SK-N-SH treated with all-trans-retinoic acid at 6 μM for 48 hours (cell line): ENCODE measurements around the gene CEMIP.

Experiments used
- ATAC-seq: fragments of 200-7000 bp; cut with Tn5 transposase; 3 replicates; pipeline ENCODE4 v1.9.1; 2020; ENCODE audit warnings: mild to moderate bottlenecking, moderate library complexity
- ARNTL ChIP-seq: fragments of 450-650 bp; formaldehyde crosslinking; IDR thresholded peaks from 2 replicates; pipeline ENCODE4 v1.5.0; 2020; ENCODE audit warnings: low read depth, mild to moderate bottlenecking, moderate library complexity, borderline replicate concordance
- BACH2 ChIP-seq: fragments of 250-450 bp; sonication (Bioruptor Pico); IDR thresholded peaks from 2 replicates; pipeline ENCODE4 v1.9.0; 2021; ENCODE audit warnings: mild to moderate bottlenecking, borderline replicate concordance
- CREB5 ChIP-seq: fragments of 250-450 bp; sonication (Bioruptor Pico); IDR thresholded peaks from 2 replicates; pipeline ENCODE4 v1.5.1; 2020; ENCODE audit warnings: low read depth, mild to moderate bottlenecking, moderate library complexity
- CSDC2 ChIP-seq: fragments of 250-450 bp; sonication (Bioruptor Pico); IDR thresholded peaks from 2 replicates; pipeline ENCODE4 v1.5.0; 2020; ENCODE audit warnings: mild to moderate bottlenecking, moderate library complexity
- CSRNP3 ChIP-seq: fragments of 250-450 bp; sonication (Bioruptor Pico); IDR thresholded peaks from 2 replicates; pipeline ENCODE4 v1.5.1; 2021; ENCODE audit warnings: mild to moderate bottlenecking, moderate library complexity
- ESRRG ChIP-seq: fragments of 250-450 bp; sonication (Bioruptor Pico); IDR thresholded peaks from 2 replicates; pipeline ENCODE4 v1.6.1; 2021; ENCODE audit warnings: mild to moderate bottlenecking
- GLIS3 ChIP-seq: fragments of 250-450 bp; sonication (Bioruptor Pico); IDR thresholded peaks from 2 replicates; pipeline ENCODE4 v1.5.0; 2020; ENCODE audit warnings: mild to moderate bottlenecking, moderate library complexity
- ISL1 ChIP-seq: fragments of 250-450 bp; sonication (Bioruptor Pico); IDR thresholded peaks from 2 replicates; pipeline ENCODE4 v2.1.2; 2022; ENCODE audit warnings: mild to moderate bottlenecking, moderate library complexity
- OSR1 ChIP-seq: fragments of 250-450 bp; sonication (Bioruptor Pico); IDR thresholded peaks from 2 replicates; pipeline ENCODE4 v1.8.0; 2022; ENCODE audit warnings: moderate library complexity, mild to moderate bottlenecking, inconsistent platforms
- PATZ1 ChIP-seq: fragments of 250-450 bp; sonication (Bioruptor Pico); IDR thresholded peaks from 2 replicates; pipeline ENCODE4 v1.8.0; 2020; ENCODE audit warnings: mild to moderate bottlenecking, moderate library complexity, borderline replicate concordance
- POU6F1 ChIP-seq: fragments of 250-450 bp; sonication (Bioruptor Pico); IDR thresholded peaks from 2 replicates; pipeline ENCODE4 v1.8.0; 2021; ENCODE audit warnings: low read depth, mild to moderate bottlenecking, moderate library complexity, borderline replicate concordance
- PPARA ChIP-seq: fragments of 250-450 bp; sonication (Bioruptor Pico); IDR thresholded peaks from 2 replicates; pipeline ENCODE4 v1.5.0; 2020; ENCODE audit warnings: mild to moderate bottlenecking, borderline replicate concordance
- RARB ChIP-seq: fragments of 250-450 bp; sonication (Bioruptor Pico); IDR thresholded peaks from 2 replicates; pipeline ENCODE4 v1.8.0; 2021; ENCODE audit warnings: mild to moderate bottlenecking, moderate library complexity
- SNAI2 ChIP-seq: fragments of 250-450 bp; sonication (Bioruptor Pico); IDR thresholded peaks from 2 replicates; pipeline ENCODE4 v1.5.0; 2020; ENCODE audit warnings: mild to moderate bottlenecking, moderate library complexity
- TOX ChIP-seq: fragments of 250-450 bp; sonication (Bioruptor Pico); IDR thresholded peaks from 2 replicates; pipeline ENCODE4 v1.8.0; 2021; ENCODE audit warnings: mild to moderate bottlenecking, moderate library complexity, borderline replicate concordance
- ZC3H10 ChIP-seq: fragments of 250-450 bp; sonication (Bioruptor Pico); IDR thresholded peaks from 2 replicates; pipeline ENCODE4 v1.5.1; 2021; ENCODE audit warnings: mild to moderate bottlenecking, moderate library complexity
- ZFP30 ChIP-seq: fragments of 450-650 bp; formaldehyde crosslinking; IDR thresholded peaks from 2 replicates; pipeline ENCODE4 v1.5.0; 2022; ENCODE audit warnings: mild to moderate bottlenecking, moderate library complexity
- ZNF565 ChIP-seq: fragments of 450-650 bp; formaldehyde crosslinking; conservative IDR thresholded peaks from 2 replicates; pipeline ENCODE4 v1.5.0; 2020; ENCODE audit warnings: low read depth, mild to moderate bottlenecking, moderate library complexity
- ZNF70 ChIP-seq: fragments of 450-650 bp; formaldehyde crosslinking; IDR thresholded peaks from 2 replicates; pipeline ENCODE4 v1.5.0; 2020; ENCODE audit warnings: mild to moderate bottlenecking, moderate library complexity
- ZNF8 ChIP-seq: fragments of 450-650 bp; formaldehyde crosslinking; IDR thresholded peaks from 2 replicates; pipeline ENCODE4 v1.5.0; 2020; ENCODE audit warnings: mild to moderate bottlenecking, moderate library complexity

CEMIP gene

GRCh38 chr15:80732818-80733217 lies 46.4 kb upstream of the CEMIP start:
- TF ChIP-seq ISL1 (CRISPR knock-in tag) (no peak), ESRRG (no peak), ZFP30 (CRISPR knock-in tag) (no peak), RARB (CRISPR knock-in tag) (no peak), POU6F1 (CRISPR knock-in tag) (no peak), PPARA (no peak), TOX (no peak), ARNTL (CRISPR knock-in tag) (no peak), ZNF565 (CRISPR knock-in tag) (no peak), CSDC2 (CRISPR knock-in tag) (no peak), PATZ1 (CRISPR knock-in tag) (no peak), OSR1 (CRISPR knock-in tag) (no peak), GLIS3 (CRISPR knock-in tag) (no peak), SNAI2 (CRISPR knock-in tag) (no peak), CSRNP3 (CRISPR knock-in tag) (no peak)
- no peak for ATAC-seq

- TF ChIP-seq PPARA: no peak
- TF ChIP-seq ISL1 (CRISPR knock-in tag): no peak
- no peak for ATAC-seq
Measured at GRCh38 chr15:80733460-80733859, 45.7 kb upstream of the CEMIP start.

- ATAC-seq: no peak
- TF ChIP-seq SNAI2 (CRISPR knock-in tag): no peak
- TF ChIP-seq PATZ1 (CRISPR knock-in tag): no peak
- no peak for TF ChIP-seq ZNF70 (CRISPR knock-in tag)
- TF ChIP-seq ZNF565 (CRISPR knock-in tag): no peak
- TF ChIP-seq ZNF8 (CRISPR knock-in tag): no peak
Measured at GRCh38 chr15:80735344-80735743, 43.8 kb upstream of the CEMIP start.

- TF ChIP-seq BACH2 (CRISPR knock-in tag) (no peak), ZC3H10 (CRISPR knock-in tag) (no peak), ISL1 (CRISPR knock-in tag) (peak; percentile 50; the same call in 1 of the 2 replicates), OSR1 (CRISPR knock-in tag) (no peak)
- ATAC-seq: peak; percentile 73
Measured at GRCh38 chr15:80736560-80736959, 42.6 kb upstream of the CEMIP start.

- no peak for ATAC-seq
- TF ChIP-seq ESRRG: no peak
- no peak for TF ChIP-seq PATZ1 (CRISPR knock-in tag)
- no peak for TF ChIP-seq GLIS3 (CRISPR knock-in tag)
- no peak for TF ChIP-seq ZNF70 (CRISPR knock-in tag)
- TF ChIP-seq CREB5 (CRISPR knock-in tag): no peak
- TF ChIP-seq, all 23 proteins: peak for 0
Measured at GRCh38 chr15:80739919-80740318, 39.3 kb upstream of the CEMIP start.
